NT2/D1 (cell line): ENCODE data around the gene VAMP7.
"Not testable (repeated sequence)": the region's sequence is repeated elsewhere in the genome, so short reads cannot be mapped to it uniquely, and the experiment has no call there.

Experiments
- SUZ12 ChIP-seq: IDR thresholded peaks from 2 replicates; pipeline ENCODE4 v1.6.1; 2011; ENCODE audit not compliant: insufficient read length, insufficient read depth; ENCODE audit errors: extremely low read depth
- YY1 ChIP-seq: IDR thresholded peaks from 2 replicates; pipeline ENCODE4 v1.6.1; 2011; ENCODE audit not compliant: insufficient read length, insufficient read depth

DNA sequence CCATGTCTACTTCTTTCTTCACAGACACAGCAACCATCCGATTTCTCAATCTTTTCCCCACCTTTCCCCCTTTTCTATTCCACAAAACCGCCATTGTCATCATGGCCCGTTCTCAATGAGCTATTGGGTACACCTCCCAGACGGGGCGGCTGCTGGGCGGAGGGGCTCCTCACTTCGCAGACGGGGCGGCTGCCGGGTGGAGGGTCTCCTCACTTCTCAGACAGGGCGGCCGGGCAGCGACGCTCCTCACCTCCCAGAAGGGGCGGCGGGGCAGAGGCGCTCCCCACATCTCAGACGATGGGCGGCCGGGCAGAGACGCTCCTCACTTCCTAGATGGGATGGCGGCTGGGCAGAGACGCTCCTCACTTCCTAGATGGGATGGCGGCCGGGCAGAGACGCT is 26.5 kb downstream of the VAMP7 start:
- TF ChIP-seq YY1, SUZ12: not testable (repeated sequence)
